Measurements from ENCODE around the gene TUBGCP6.

The TUBGCP6 gene

GRCh38 chr22:50201191-50202129 lies 43.4 kb downstream of the TUBGCP6 start:
- peaks cover 38% of the 10 kb centered on the region for H3K36me3 Mint-ChIP-seq (ENCODE audit: low read depth)
- peak; percentile 52 for DNase-seq
- no peaks in the 10 kb centered on the region for H3K27me3 Mint-ChIP-seq (ENCODE audit: low read depth, poor library complexity)
- TF ChIP-seq, protein P1, sequence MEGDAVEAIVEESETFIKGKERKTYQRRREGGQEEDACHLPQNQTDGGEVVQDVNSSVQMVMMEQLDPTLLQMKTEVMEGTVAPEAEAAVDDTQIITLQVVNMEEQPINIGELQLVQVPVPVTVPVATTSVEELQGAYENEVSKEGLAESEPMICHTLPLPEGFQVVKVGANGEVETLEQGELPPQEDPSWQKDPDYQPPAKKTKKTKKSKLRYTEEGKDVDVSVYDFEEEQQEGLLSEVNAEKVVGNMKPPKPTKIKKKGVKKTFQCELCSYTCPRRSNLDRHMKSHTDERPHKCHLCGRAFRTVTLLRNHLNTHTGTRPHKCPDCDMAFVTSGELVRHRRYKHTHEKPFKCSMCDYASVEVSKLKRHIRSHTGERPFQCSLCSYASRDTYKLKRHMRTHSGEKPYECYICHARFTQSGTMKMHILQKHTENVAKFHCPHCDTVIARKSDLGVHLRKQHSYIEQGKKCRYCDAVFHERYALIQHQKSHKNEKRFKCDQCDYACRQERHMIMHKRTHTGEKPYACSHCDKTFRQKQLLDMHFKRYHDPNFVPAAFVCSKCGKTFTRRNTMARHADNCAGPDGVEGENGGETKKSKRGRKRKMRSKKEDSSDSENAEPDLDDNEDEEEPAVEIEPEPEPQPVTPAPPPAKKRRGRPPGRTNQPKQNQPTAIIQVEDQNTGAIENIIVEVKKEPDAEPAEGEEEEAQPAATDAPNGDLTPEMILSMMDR (IDR thresholded peaks at IDR 0.05) = no peak
- H3K27ac Mint-ChIP-seq = no peak overlapping the region
- H3K4me3 Mint-ChIP-seq = peak overlapping the region; percentile 88
- H3K9me3 Mint-ChIP-seq = peaks cover 14% of the 10 kb centered on the region
- peaks cover 32% of the 10 kb centered on the region for H3K4me1 Mint-ChIP-seq

- peaks cover 14% of the 10 kb centered on the region for H3K9me3 Mint-ChIP-seq
- no peaks in the 10 kb centered on the region for H3K27me3 Mint-ChIP-seq (ENCODE audit: low read depth, poor library complexity)
- peaks cover 33% of the 10 kb centered on the region for H3K36me3 Mint-ChIP-seq (ENCODE audit: low read depth)
- H3K4me3 Mint-ChIP-seq = peak within 1 kb of the TSS; percentile 88
- H3K27ac Mint-ChIP-seq = no peak within 1 kb of the TSS
- DNase-seq = peak; percentile 95
- TF ChIP-seq, protein P1 (IDR thresholded peaks at IDR 0.05) = no peak
- peaks cover 28% of the 10 kb centered on the region for H3K4me1 Mint-ChIP-seq
Measured at GRCh38 chr22:50200461-50201190, 44.2 kb downstream of the TUBGCP6 start, which contains the start of gene SELENOO. TSS of gene SELENOO (plus strand) at chr22:50201011. CDS start at chr22:50201037, 26 bp downstream.

DNA sequence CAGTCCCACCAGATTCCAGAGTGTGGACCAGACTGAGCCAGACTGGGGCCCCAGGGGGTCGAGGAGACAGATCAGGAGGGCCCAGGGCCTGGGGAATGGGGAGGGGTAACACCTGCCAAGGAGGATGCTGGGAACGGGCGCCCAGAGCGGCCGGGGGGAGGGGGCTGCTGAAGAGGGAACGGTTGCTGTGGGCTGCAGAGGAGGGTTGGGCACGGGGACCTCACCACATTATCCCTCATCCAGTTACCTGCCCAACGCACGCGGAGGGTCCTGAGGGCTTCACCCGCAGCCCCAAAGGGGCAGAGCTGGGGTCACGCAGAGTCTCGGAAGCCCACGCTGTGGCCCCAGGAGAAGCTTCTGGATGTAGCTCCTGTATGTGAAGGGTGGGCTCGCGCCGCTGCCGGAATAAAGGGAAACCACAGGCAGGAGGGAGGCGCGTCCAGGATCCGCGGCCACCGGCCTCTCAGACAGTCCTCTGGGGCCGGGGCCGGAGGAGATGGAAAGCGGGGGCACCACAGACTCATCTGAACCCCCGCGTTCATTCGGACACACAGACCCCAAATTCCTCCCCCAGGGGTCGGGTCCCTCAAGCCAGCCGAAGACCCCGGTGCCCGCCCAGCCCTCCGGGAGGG lies 44.9 kb downstream of the TUBGCP6 start:
- peak; percentile 55 for DNase-seq
- H3K36me3 Mint-ChIP-seq (ENCODE audit: low read depth) = peaks cover 28% of the 10 kb centered on the region
- H3K4me3 Mint-ChIP-seq = peak overlapping the region; percentile 75
- TF ChIP-seq, protein P1 (IDR thresholded peaks at IDR 0.05) = no peak
- H3K9me3 Mint-ChIP-seq = peaks cover 14% of the 10 kb centered on the region
- H3K27ac Mint-ChIP-seq = no peak overlapping the region
- H3K4me1 Mint-ChIP-seq = peaks cover 23% of the 10 kb centered on the region
- H3K27me3 Mint-ChIP-seq (ENCODE audit: low read depth, poor library complexity) = no peaks in the 10 kb centered on the region

GRCh38 chr22:50199251-50199721 lies 45.5 kb downstream of the TUBGCP6 start:
- no peaks in the 10 kb centered on the region for H3K27me3 Mint-ChIP-seq (ENCODE audit: low read depth, poor library complexity)
- DNase-seq = no peak
- peaks cover 23% of the 10 kb centered on the region for H3K36me3 Mint-ChIP-seq (ENCODE audit: low read depth)
- no peak overlapping the region for H3K27ac Mint-ChIP-seq
- TF ChIP-seq, protein P1 (IDR thresholded peaks at IDR 0.05) = no peak
- H3K4me3 Mint-ChIP-seq = peak overlapping the region; percentile 75
- H3K9me3 Mint-ChIP-seq = peaks cover 14% of the 10 kb centered on the region
- H3K4me1 Mint-ChIP-seq = peaks cover 19% of the 10 kb centered on the region

DNA sequence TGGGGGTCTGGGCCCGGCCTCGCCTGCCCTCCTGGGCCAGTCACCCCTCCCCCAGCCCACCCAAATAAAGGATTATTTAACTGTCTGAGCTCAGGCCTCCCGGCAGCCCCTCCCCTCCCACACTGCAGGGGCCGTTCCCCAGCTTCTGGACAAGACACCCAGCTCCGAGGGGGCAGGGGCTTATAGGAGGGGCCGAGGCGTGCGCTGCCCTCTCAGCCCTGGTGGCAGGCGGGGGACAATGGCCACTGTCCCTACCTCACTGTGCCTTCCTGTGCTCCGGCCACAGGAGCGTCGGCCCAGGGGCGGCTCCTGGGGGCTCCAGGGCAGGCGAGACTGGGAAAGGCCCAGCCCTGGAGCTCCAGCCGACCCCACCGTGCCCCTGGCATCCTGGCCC lies 46.2 kb downstream of the TUBGCP6 start:
- no peak for DNase-seq
- Mint-ChIP-seq H3K4me3 (no peak overlapping the region), H3K27me3 (ENCODE audit: low read depth, poor library complexity) (no peaks in the 10 kb centered on the region), H3K27ac (no peak overlapping the region), H3K36me3 (ENCODE audit: low read depth) (peaks cover 17% of the 10 kb centered on the region), H3K4me1 (peaks cover 19% of the 10 kb centered on the region), H3K9me3 (peaks cover 9% of the 10 kb centered on the region)
- TF ChIP-seq, protein P1 (IDR thresholded peaks at IDR 0.05) = no peak

All from nephron progenitor cell (in vitro differentiated cells).